Breast epithelium (tissue), 3 donors: ENCODE measurements around the gene EWSR1.

Experiments
- CTCF ChIP-seq, 3 donors: fragments of 450-650 bp; IDR thresholded peaks; one replicate each; pipeline ENCODE4 v1.5.1; 2016 to 2017; ENCODE audit warnings: antibody characterized with exemption in 3 of 3, mild to moderate bottlenecking in 3 of 3, moderate library complexity in 3 of 3
- POLR2A ChIP-seq: fragments of 450-650 bp; IDR thresholded peaks from one replicate; pipeline ENCODE4 v1.6.1; 2016; ENCODE audit warnings: antibody characterized with exemption, mild to moderate bottlenecking, moderate library complexity
- POLR2AphosphoS5 ChIP-seq, 3 donors: sonication (generic); formaldehyde crosslinking; IDR thresholded peaks; one replicate each; pipeline ENCODE4 v1.6.1; 2017; ENCODE audit warnings: antibody characterized with exemption in 3 of 3

- TF ChIP-seq CTCF (IDR thresholded peaks at IDR 0.05) (no peak), POLR2AphosphoS5 (IDR thresholded peaks at IDR 0.05) (no peak), POLR2A (no peak)
Observed at GRCh38 chr22:29325356-29325755, 57.3 kb downstream of the EWSR1 start.
